ENCODE results near the gene PLIN1. TPM values are rescaled to one million over a fixed set of nuclear protein-coding genes. Genes with fewer than 3 reads are reported as not detected.

Gene PLIN1
- total RNA-seq, 2 donors from 2014 or later = 5.7 to 24.2 TPM

DNA sequence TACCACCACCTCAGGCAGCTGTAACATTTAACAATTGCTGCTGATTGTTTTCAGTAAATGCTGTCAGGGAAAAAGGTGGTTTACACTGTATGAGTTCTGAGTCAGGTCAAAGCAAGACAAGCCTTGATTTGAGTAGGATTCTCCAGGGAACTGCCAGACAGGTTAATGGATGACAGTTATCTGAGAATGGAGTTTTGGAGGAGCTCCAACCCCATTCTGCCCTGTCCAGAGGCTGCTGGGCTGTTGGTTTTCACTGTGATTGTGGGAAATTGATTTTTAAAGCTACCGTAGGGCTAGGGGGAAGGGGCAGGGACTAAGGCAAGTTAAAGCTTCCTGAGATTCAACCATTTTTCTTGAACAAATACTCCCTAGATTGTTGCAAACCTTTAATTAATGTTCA lies 64.0 kb downstream of the PLIN1 start:
- no peak for TF ChIP-seq CTCF (IDR thresholded peaks at IDR 0.05)
- Histone ChIP-seq H3K4me3 (no peak overlapping the region), H3K4me1 (ENCODE audit: control insufficient read depth in 1 of 2, low read depth in 2 of 2) (no peaks in the 10 kb centered on the region), H3K27me3 (replicated peaks; ENCODE audit: insufficient read depth) (no peaks in the 10 kb centered on the region), H3K27ac (no peak overlapping the region), H3K9me3 (peaks cover 8% of the 10 kb centered on the region), H3K36me3 (no peaks in the 10 kb centered on the region)
- no peak for DNase-seq (ENCODE audit: low spot score)
- no peak for ATAC-seq (ENCODE audit: insufficient number of reproducible peaks, low FRiP score, low read depth)

Other genes with a start within 250 kb of the PLIN1 start
- not detected for gene RHCG, start 182.8 kb downstream of the PLIN1 start, total RNA-seq
- not detected for gene TICRR, start 103.9 kb downstream of the PLIN1 start, total RNA-seq
- 10 to 100 TPM; 26.4 to 28.4 TPM for gene KIF7, start 23.9 kb downstream of the PLIN1 start, total RNA-seq
- gene PEX11A, start 11.4 kb upstream of the PLIN1 start, total RNA-seq = 10 to 100 TPM in 1 of 2 donors, 1 to 10 TPM in 1; 4.5 to 17.3 TPM
- not detected for gene WDR93, start 11.4 kb upstream of the PLIN1 start, total RNA-seq
- gene MESP1, start 71.9 kb upstream of the PLIN1 start, total RNA-seq = under 1 TPM in 1 of 2 donors, not detected in 1; 0.95 TPM
- gene MESP2, start 97.0 kb upstream of the PLIN1 start, total RNA-seq = 1 to 10 TPM in 1 of 2 donors, not detected in 1; 1.8 TPM
- gene ANPEP, start 135.5 kb upstream of the PLIN1 start, total RNA-seq = 10 to 100 TPM; 27.5 to 29.2 TPM
- gene AP3S2, start 214.6 kb upstream of the PLIN1 start, total RNA-seq = 10 to 100 TPM; 41.8 to 50.6 TPM
- gene ARPIN, start 233.6 kb upstream of the PLIN1 start, total RNA-seq = 10 to 100 TPM; 19.5 to 21.4 TPM

Data from thoracic aorta (tissue), 2 donors.